IMR-90 (cell line): Measurements from ENCODE around the gene RIC8B. TPM values are rescaled to one million over a fixed set of nuclear protein-coding genes. Genes with fewer than 3 reads are reported as not detected.

Experiments used
- ATAC-seq: fragments of 200-7000 bp; cut with Tn5 transposase; 2 replicates; pipeline ENCODE4 v1.9.1; 2020; ENCODE audit warnings: low read depth, mild to moderate bottlenecking, moderate library complexity
- BruUV-seq: library from RNA; stranded (reverse); fragments of 400-500 nt; replicated peaks from 2 replicates; lab custom pipeline; 2021; lab: Mats Ljungman, UMichigan
- CTCF ChIA-PET: fragments of 300-600 bp; formaldehyde crosslinking; extraction: SDS; loops from one replicate; lab custom pipeline; 2021; ENCODE audit warnings: antibody characterized with exemption; lab: Yijun Ruan, JAX
- POLR2A ChIA-PET: fragments of 300-600 bp; sonication (Branson Sonifier 250); formaldehyde crosslinking; loops from one replicate; lab custom pipeline; 2022; ENCODE audit warnings: antibody characterized with exemption; ENCODE audit not compliant: unreplicated experiment; lab: Charles Lee
- DNase-seq: peaks from one replicate; pipeline ENCODE4 v3.0.0; 2013
- H2AFZ ChIP-seq: replicated peaks from 2 replicates; pipeline ENCODE3; 2013; ENCODE audit warnings: low read length, mild to moderate bottlenecking; ENCODE audit not compliant: poor library complexity
- H2AK5ac ChIP-seq: 2 replicates; pipeline ENCODE4 v1.6.1; 2013; ENCODE audit warnings: low read depth, low read length, inconsistent platforms
- H2AK9ac ChIP-seq: replicated peaks from 2 replicates; pipeline ENCODE3; 2013; ENCODE audit warnings: mild to moderate bottlenecking, low read depth, low read length, moderate library complexity; ENCODE audit not compliant: poor library complexity
- H2BK120ac ChIP-seq: 2 replicates; pipeline ENCODE4 v1.6.1; 2013; ENCODE audit warnings: low read depth, low read length, inconsistent platforms
- H2BK15ac ChIP-seq: 3 replicates; pipeline ENCODE4 v1.6.1; 2013; ENCODE audit warnings: low read depth, low read length, inconsistent platforms
- H2BK20ac ChIP-seq: 2 replicates; pipeline ENCODE4 v1.6.1; 2013; ENCODE audit warnings: low read depth, mild to moderate bottlenecking, inconsistent platforms, low read length, moderate library complexity
- H2BK5ac ChIP-seq: 2 replicates; pipeline ENCODE4 v1.6.1; 2013; ENCODE audit warnings: mild to moderate bottlenecking, low read depth, low read length, inconsistent platforms; ENCODE audit not compliant: poor library complexity, severe bottlenecking
- H3K14ac ChIP-seq: replicated peaks from 2 replicates; pipeline ENCODE4 v1.6.1; 2013; ENCODE audit warnings: low read depth, low read length, inconsistent platforms
- H3K18ac ChIP-seq: 2 replicates; pipeline ENCODE4 v1.6.1; 2013; ENCODE audit warnings: low read depth, low read length, control low read depth
- H3K23ac ChIP-seq: 2 replicates; pipeline ENCODE4 v1.6.1; 2013; ENCODE audit warnings: low read depth, low read length, inconsistent platforms
- H3K27ac ChIP-seq: 2 replicates; pipeline ENCODE4 v1.5.1; 2013; ENCODE audit warnings: mild to moderate bottlenecking, control low read depth, low read length; ENCODE audit not compliant: insufficient read depth
- H3K27me3 ChIP-seq: 2 replicates; pipeline ENCODE4 v1.6.1; 2013; ENCODE audit warnings: low read length; ENCODE audit not compliant: control insufficient read depth, insufficient read depth
- H3K36me3 ChIP-seq: 2 replicates; pipeline ENCODE4 v1.6.1; 2013; ENCODE audit warnings: low read length, mixed read lengths; ENCODE audit not compliant: control insufficient read depth, insufficient read depth
- H3K4ac ChIP-seq: 2 replicates; pipeline ENCODE4 v1.6.1; 2013; ENCODE audit warnings: low read depth, low read length, inconsistent platforms
- H3K4me1 ChIP-seq: 2 replicates; pipeline ENCODE4 v1.6.1; 2013; ENCODE audit warnings: low read length, mixed read lengths; ENCODE audit not compliant: control insufficient read depth, insufficient read depth
- H3K4me2 ChIP-seq: 2 replicates; pipeline ENCODE4 v1.6.1; 2013; ENCODE audit warnings: low read depth, mild to moderate bottlenecking, control low read depth, low read length, moderate library complexity
- H3K4me3 ChIP-seq: 2 replicates; pipeline ENCODE4 v1.5.1; 2013; ENCODE audit warnings: low read depth, mild to moderate bottlenecking, control low read depth, low read length, moderate library complexity; ENCODE audit not compliant: insufficient read depth
- H3K56ac ChIP-seq: 2 replicates; pipeline ENCODE4 v1.6.1; 2013; ENCODE audit warnings: low read length, inconsistent platforms; ENCODE audit not compliant: insufficient read depth; ENCODE audit errors: extremely low read depth
- H3K79me1 ChIP-seq, 2 experiments: 2 replicates each; pipeline ENCODE4 v1.6.1; 2013; ENCODE audit warnings: low read length in 2 of 2, inconsistent platforms in 1 of 2, low read depth in 1 of 2
- H3K9ac ChIP-seq: 2 replicates; pipeline ENCODE4 v1.6.1; 2013; ENCODE audit warnings: low read depth, low read length, control low read depth
- H3K9me1 ChIP-seq: 2 replicates; pipeline ENCODE4 v1.6.1; 2013; ENCODE audit warnings: low read length, inconsistent platforms; ENCODE audit not compliant: insufficient read depth
- H3K9me3 ChIP-seq: 2 replicates; pipeline ENCODE4 v1.6.1; 2013; ENCODE audit warnings: low read length; ENCODE audit not compliant: control insufficient read depth, insufficient read depth
- H4K20me1 ChIP-seq: 2 replicates; pipeline ENCODE4 v1.6.1; 2013; ENCODE audit warnings: low read length, inconsistent platforms; ENCODE audit not compliant: insufficient read depth
- H4K5ac ChIP-seq: 2 replicates; pipeline ENCODE4 v1.6.1; 2013; ENCODE audit warnings: mild to moderate bottlenecking, low read depth, low read length, control low read depth
- H4K8ac ChIP-seq, 2 experiments: 2 replicates each; pipeline ENCODE4 v1.6.1; 2013; ENCODE audit warnings: low read depth in 2 of 2, low read length in 2 of 2, control low read depth in 1 of 2, inconsistent platforms in 1 of 2
- H4K91ac ChIP-seq: 2 replicates; pipeline ENCODE4 v1.6.1; 2013; ENCODE audit warnings: low read depth, low read length, inconsistent platforms; ENCODE audit not compliant: insufficient read depth
- BHLHE40 ChIP-seq: fragments of 150-350 bp; IDR thresholded peaks from 2 replicates; pipeline ENCODE4 v1.6.1; 2016; ENCODE audit warnings: mild to moderate bottlenecking, low read depth, low read length
- CEBPB ChIP-seq: IDR thresholded peaks from 2 replicates; pipeline ENCODE4 v1.6.1; 2012; ENCODE audit warnings: low read depth, low read length, improper control_type of control experiment
- CHD1 ChIP-seq: IDR thresholded peaks from 2 replicates; pipeline ENCODE4 v1.6.1; 2012; ENCODE audit warnings: low read depth, low read length, improper control_type of control experiment
- CTCF ChIP-seq: conservative IDR thresholded peaks from 2 replicates; pipeline ENCODE4 v1.5.1; 2012; ENCODE audit warnings: mild to moderate bottlenecking, low read depth, low read length, improper control_type of control experiment
- ELK1 ChIP-seq: fragments of 150-350 bp; IDR thresholded peaks from 2 replicates; pipeline ENCODE4 v1.6.1; 2016; ENCODE audit warnings: low read depth, mild to moderate bottlenecking, low read length, moderate library complexity, borderline replicate concordance
- FOS ChIP-seq: fragments of 150-350 bp; IDR thresholded peaks from 2 replicates; pipeline ENCODE4 v1.6.1; 2016; ENCODE audit warnings: low read depth, low read length
- MAFK ChIP-seq: IDR thresholded peaks from 2 replicates; pipeline ENCODE4 v1.6.1; 2012; ENCODE audit warnings: low read depth, low read length, improper control_type of control experiment
- MAZ ChIP-seq: IDR thresholded peaks from 2 replicates; pipeline ENCODE4 v1.6.1; 2012; ENCODE audit warnings: low read depth, mild to moderate bottlenecking, low read length, improper control_type of control experiment, moderate library complexity, borderline replicate concordance
- MXI1 ChIP-seq: IDR thresholded peaks from 2 replicates; pipeline ENCODE4 v1.6.1; 2012; ENCODE audit warnings: low read depth, mild to moderate bottlenecking, low read length, moderate library complexity, borderline replicate concordance
- NFE2L2 ChIP-seq: fragments of 150-350 bp; IDR thresholded peaks from 2 replicates; pipeline ENCODE4 v1.6.1; 2016; ENCODE audit warnings: low read depth, mild to moderate bottlenecking, low read length
- POLR2A ChIP-seq: IDR thresholded peaks from 2 replicates; pipeline ENCODE4 v1.6.1; 2012; ENCODE audit warnings: mild to moderate bottlenecking, low read depth, low read length
- RAD21 ChIP-seq: IDR thresholded peaks from 2 replicates; pipeline ENCODE4 v1.6.1; 2012; ENCODE audit warnings: low read length, improper control_type of control experiment
- RCOR1 ChIP-seq: IDR thresholded peaks from 2 replicates; pipeline ENCODE4 v1.6.1; 2012; ENCODE audit warnings: mild to moderate bottlenecking, low read length, improper control_type of control experiment; ENCODE audit not compliant: insufficient replicate concordance
- RFX5 ChIP-seq: IDR thresholded peaks from 2 replicates; pipeline ENCODE4 v1.8.0; 2012; ENCODE audit warnings: low read depth, mild to moderate bottlenecking, low read length, moderate library complexity
- SMC3 ChIP-seq: fragments of 150-350 bp; IDR thresholded peaks from 2 replicates; pipeline ENCODE4 v1.6.1; 2016; ENCODE audit warnings: low read depth, mild to moderate bottlenecking, antibody characterized with exemption, low read length, moderate library complexity
- USF2 ChIP-seq: fragments of 150-350 bp; IDR thresholded peaks from 2 replicates; pipeline ENCODE4 v1.6.1; 2017; ENCODE audit warnings: mild to moderate bottlenecking, antibody characterized with exemption, low read length, low read depth
- WGBS, 2 experiments: methylation state at CpG; one replicate each; pipeline versions ENCODE4 v1.1.5 to v1.1.7; 2013; ENCODE audit warnings: missing lambda C conversion rate in 2 of 2; ENCODE audit not compliant: insufficient read length in 1 of 2; ENCODE audit errors: extremely low coverage in 2 of 2; 5-methylcytosine and 5-hydroxymethylcytosine counted together
- dilution Hi-C: fragments of 300-500 bp; cut with HindIII; formaldehyde crosslinking; loops from one replicate; pipeline ENCODE4 v1.14.3; 2018; ENCODE audit warnings: low sequenced_read_pairs; ENCODE audit not compliant: unreplicated experiment
- in situ Hi-C: fragments of 300-500 bp; cut with MboI; formaldehyde crosslinking; loops from 3 replicates; pipeline ENCODE4 v1.14.3; 2019; ENCODE audit warnings: low sequenced_read_pairs, inconsistent platforms, mixed read lengths
- intact Hi-C: fragments of 100-400 bp; cut with micrococcal nuclease; formaldehyde crosslinking; loops from 2 replicates; pipeline ENCODE4 v1.10.0; 2022
- polyA plus RNA-seq, 3 experiments: library from polyadenylated mRNA; depleted of rRNA; stranded (reverse); fragments of >200 nt; gene quantifications; 2 replicates each; pipeline ENCODE4 v1.2.3, GENCODE V29; 2012; ENCODE audit warnings: low replicate concordance in 1 of 3
- total RNA-seq: library from RNA; depleted of rRNA; stranded (reverse); fragments of >200 nt; gene quantifications from 2 replicates; pipeline ENCODE4 v1.2.3, GENCODE V29; 2012

The RIC8B gene
- total and polyA plus RNA-seq, 2 of the 4 experiments (the other 2 are of a cell fraction): 5.5 to 19.5 TPM

- Histone ChIP-seq H3K9me1 (no peaks in the 10 kb centered on the region), H3K27ac (no peak overlapping the region), H3K4me1 (peaks cover 3% of the 10 kb centered on the region), H3K27me3 (no peaks in the 10 kb centered on the region), H3K56ac (no peak overlapping the region), H2BK20ac (no peak overlapping the region), H3K79me1 (peaks cover 24 to 47% of the 10 kb centered on the region in 2 experiments), H3K9ac (no peak overlapping the region), H3K4ac (no peak overlapping the region), H4K5ac (no peak overlapping the region), H3K36me3 (no peaks in the 10 kb centered on the region; the same call in 1 of the 2 replicates), H3K14ac (no peak overlapping the region), H4K91ac (no peak overlapping the region), H2BK120ac (no peak overlapping the region), H3K23ac (no peak overlapping the region), H3K18ac (no peak overlapping the region), H2AK5ac (no peak overlapping the region), H4K8ac (no peak overlapping the region), H2AFZ (no peak overlapping the region), H3K4me3 (no peak overlapping the region), H2AK9ac (no peak overlapping the region), H2BK15ac (no peak overlapping the region), H3K4me2 (no peak overlapping the region), H2BK5ac (no peak overlapping the region), H4K20me1 (peaks cover 5% of the 10 kb centered on the region; the same call in 1 of the 2 replicates), H3K9me3 (no peaks in the 10 kb centered on the region)
- dilution Hi-C loops: no loop called here
- BruUV-seq: no TSS peak
- TF ChIP-seq RAD21: no peak
- TF ChIP-seq SMC3: no peak
- TF ChIP-seq RCOR1: no peak
- TF ChIP-seq USF2: no peak
- no peak for TF ChIP-seq MAZ
- TF ChIP-seq CEBPB: no peak
- no peak for TF ChIP-seq MAFK
- TF ChIP-seq ELK1: no peak
- TF ChIP-seq CTCF: no peak
- no peak for TF ChIP-seq RFX5
- no peak for TF ChIP-seq POLR2A
- TF ChIP-seq CHD1: no peak
- no peak for TF ChIP-seq FOS
- TF ChIP-seq NFE2L2: no peak
- TF ChIP-seq BHLHE40: no peak
- TF ChIP-seq MXI1: no peak
- in situ Hi-C loops: no loop called here
- DNase-seq: no peak
- intact Hi-C loops: loop anchor here (10.0 kb wide), 2 partner anchors 138 to 422 kb away; partner anchors contain the start of gene POLR3B
- no peak for ATAC-seq
- POLR2A ChIA-PET: no interaction called here
- no CpG with 5 or more reads among the region's 5 CpGs for WGBS, 2 experiments
- CTCF ChIA-PET: interaction anchor here (0.6 kb wide), 1 partner anchor 8 kb away, joined by 3 read pairs; no protein-coding TSS in a partner anchor
Observed at GRCh38 chr12:106776897-106777296, 2.4 kb downstream of the RIC8B start.
